Natural killer cell treated with Interleukin-12 subunit alpha and Interleukin-12 subunit beta and Interleukin-15 and Interleukin-18, amount 100 ng/mL, for 72 hours (primary cell): ENCODE measurements around the gene NECTIN1. TPM values are rescaled to one million over a fixed set of nuclear protein-coding genes. Genes with fewer than 3 reads are reported as not detected.

Experiments used
- ATAC-seq, 2 donors: fragments of 150-1000 bp; cut with Tn5 transposase in 1 of 2; sonication (Bioruptor Pico), chemical (Tn5 transposase) in 1 of 2; 2 replicates each; pipeline ENCODE4 v1.10.0; 2021
- DNase-seq: peaks from one replicate; pipeline ENCODE4 v3.0.0; 2022; ENCODE audit warnings: low spot score
- H3K27ac Mint-ChIP-seq, 2 donors: 1 replicate in 1 of 2; 2 replicates in 1 of 2; pipeline ENCODE4 v1.8.0; 2022; ENCODE audit warnings: mixed read lengths in 2 of 2, mild to moderate bottlenecking in 1 of 2, moderate library complexity in 1 of 2
- H3K27me3 Mint-ChIP-seq, 2 donors: 1 replicate in 1 of 2; 2 replicates in 1 of 2; pipeline ENCODE4 v1.8.0; 2022; ENCODE audit warnings: mixed read lengths in 2 of 2
- H3K36me3 Mint-ChIP-seq: one replicate; pipeline ENCODE4 v1.8.0; 2022; ENCODE audit warnings: mixed read lengths
- H3K4me1 Mint-ChIP-seq, 2 donors: 1 replicate in 1 of 2; 2 replicates in 1 of 2; pipeline ENCODE4 v1.8.0; 2022; ENCODE audit warnings: low read depth in 2 of 2, mixed read lengths in 2 of 2, mild to moderate bottlenecking in 1 of 2
- H3K4me3 Mint-ChIP-seq: one replicate; pipeline ENCODE4 v1.8.0; 2022; ENCODE audit warnings: mixed read lengths
- H3K9me3 Mint-ChIP-seq: 2 replicates; pipeline ENCODE4 v1.8.0; 2022; ENCODE audit warnings: mixed read lengths
- total RNA-seq, 2 donors: library from RNA; stranded (reverse); gene quantifications; one replicate each; pipeline ENCODE4 v1.2.3, GENCODE V29; 2022

Gene NECTIN1
- total RNA-seq, 2 donors from 2014 or later, result 2.3 to 2.6 TPM

GRCh38 chr11:119593346-119593745, 135.7 kb downstream of the NECTIN1 start:
- no peak for ATAC-seq
- H3K36me3 Mint-ChIP-seq, result no peaks in the 10 kb centered on the region
- no peaks in the 10 kb centered on the region for H3K9me3 Mint-ChIP-seq

GRCh38 chr11:119592642-119593041, 136.4 kb downstream of the NECTIN1 start:
- Mint-ChIP-seq H3K9me3 (no peaks in the 10 kb centered on the region), H3K27me3 (peaks cover 29 to 35% of the 10 kb centered on the region in 2 donors), H3K27ac (no peak overlapping the region), H3K36me3 (no peaks in the 10 kb centered on the region), H3K4me1 (no peaks in the 10 kb centered on the region), H3K4me3 (no peak overlapping the region)
- no peak for DNase-seq
- no peak for ATAC-seq

More at GRCh38 chr11:119593346-119593745, 135.7 kb downstream of the NECTIN1 start:
- Mint-ChIP-seq H3K27ac (no peak overlapping the region), H3K27me3 (peaks cover 36% of the 10 kb centered on the region in 2 donors), H3K4me3 (no peak overlapping the region), H3K4me1 (no peaks in the 10 kb centered on the region)
- no peak for DNase-seq

- H3K36me3 Mint-ChIP-seq, result no peaks in the 10 kb centered on the region
- DNase-seq, result no peak
- H3K27ac Mint-ChIP-seq, result no peak overlapping the region
- H3K4me1 Mint-ChIP-seq, result no peaks in the 10 kb centered on the region
- peaks cover 22 to 36% of the 10 kb centered on the region in 2 donors for H3K27me3 Mint-ChIP-seq
- no peaks in the 10 kb centered on the region for H3K9me3 Mint-ChIP-seq
- H3K4me3 Mint-ChIP-seq, result no peak overlapping the region
- ATAC-seq, result no peak
Observed at GRCh38 chr11:119591836-119592310, 137.1 kb downstream of the NECTIN1 start.

GRCh38 chr11:119590651-119591351, 138.2 kb downstream of the NECTIN1 start:
- Mint-ChIP-seq H3K36me3 (no peaks in the 10 kb centered on the region), H3K27ac (no peak overlapping the region), H3K27me3 (peaks cover 18 to 37% of the 10 kb centered on the region in 2 donors), H3K4me1 (no peaks in the 10 kb centered on the region), H3K4me3 (no peak overlapping the region), H3K9me3 (no peaks in the 10 kb centered on the region)
- ATAC-seq (no peak), DNase-seq (no peak)

- Mint-ChIP-seq H3K9me3 (no peaks in the 10 kb centered on the region), H3K27me3 (peaks cover under 1 to 29% of the 10 kb centered on the region in 2 donors), H3K4me1 (no peaks in the 10 kb centered on the region), H3K27ac (no peak overlapping the region), H3K4me3 (no peak overlapping the region), H3K36me3 (no peaks in the 10 kb centered on the region)
- no peak for ATAC-seq
- DNase-seq, result no peak
Observed at GRCh38 chr11:119589001-119589400, 140.0 kb downstream of the NECTIN1 start.
